CD4-positive, alpha-beta T cell (primary cell): ENCODE measurements around the gene TSC22D3. TPM values are rescaled to one million over a fixed set of nuclear protein-coding genes. Genes with fewer than 3 reads are reported as not detected.

ENCODE experiments used
- ATAC-seq: fragments of 200-7000 bp; cut with Tn5 transposase; one replicate; pipeline ENCODE4 v1.10.0; 2022; ENCODE audit warnings: mild to moderate bottlenecking; ENCODE audit not compliant: poor library complexity
- CTCF ChIA-PET: fragments of 350-600 bp; sonication (Branson Sonifier 250); formaldehyde crosslinking; loops from one replicate; lab custom pipeline; 2021; ENCODE audit warnings: antibody characterized with exemption, inconsistent platforms; lab: Charles Lee
- POLR2A ChIA-PET: fragments of 350-600 bp; sonication (Branson Sonifier 250); formaldehyde crosslinking; loops from one replicate; lab custom pipeline; 2021; ENCODE audit warnings: antibody characterized with exemption, inconsistent platforms; lab: Charles Lee
- DNase-seq, 14 experiments: peaks; one replicate each; pipeline ENCODE4 v3.0.0-alpha.2; 2013 to 2020; ENCODE audit warnings: mixed read lengths in 2 of 14
- H3K27ac ChIP-seq, 2 donors: one replicate each; pipeline versions ENCODE4 v1.5.1 to v1.7.0; 2013; ENCODE audit warnings: low read length in 2 of 2, low read depth in 1 of 2, mild to moderate bottlenecking in 1 of 2
- H3K27me3 ChIP-seq, 2 experiments: 1 replicate in 1 of 2; 2 replicates in 1 of 2; pipeline versions ENCODE4 v1.6.1 to v1.7.0; 2013; ENCODE audit warnings: low read length in 2 of 2, control low read depth in 1 of 2, mild to moderate bottlenecking in 1 of 2, moderate library complexity in 1 of 2; ENCODE audit not compliant: insufficient read depth in 2 of 2, control insufficient read depth in 1 of 2
- H3K36me3 ChIP-seq: one replicate; pipeline ENCODE4 v1.6.1; 2013; ENCODE audit warnings: low read length, control low read depth; ENCODE audit not compliant: insufficient read depth
- H3K4me1 ChIP-seq: one replicate; pipeline ENCODE4 v1.6.1; 2013; ENCODE audit warnings: low read length, control low read depth; ENCODE audit not compliant: insufficient read depth
- H3K4me3 ChIP-seq: one replicate; pipeline ENCODE4 v1.5.1; 2013; ENCODE audit warnings: mild to moderate bottlenecking, low read length, moderate library complexity
- H3K9me3 ChIP-seq, 2 experiments: 1 replicate in 1 of 2; 2 replicates in 1 of 2; pipeline versions ENCODE4 v1.6.1 to v1.7.0; 2013; ENCODE audit warnings: low read length in 2 of 2, mild to moderate bottlenecking in 2 of 2, control low read depth in 1 of 2, moderate library complexity in 1 of 2; ENCODE audit not compliant: control insufficient read depth in 1 of 2, insufficient read depth in 1 of 2
- H3K27ac Mint-ChIP-seq: one replicate; pipeline ENCODE4 v1.8.0; 2020; ENCODE audit warnings: mixed read lengths
- H3K27me3 Mint-ChIP-seq: one replicate; pipeline ENCODE4 v1.8.0; 2021; ENCODE audit warnings: mixed read lengths
- H3K36me3 Mint-ChIP-seq: one replicate; pipeline ENCODE4 v1.8.0; 2021; ENCODE audit warnings: low read depth, mixed read lengths
- H3K4me1 Mint-ChIP-seq: one replicate; pipeline ENCODE4 v1.8.0; 2021; ENCODE audit warnings: low read depth, mixed read lengths
- H3K4me3 Mint-ChIP-seq: one replicate; pipeline ENCODE4 v1.8.0; 2020; ENCODE audit warnings: mild to moderate bottlenecking, mixed read lengths
- H3K9me3 Mint-ChIP-seq: one replicate; pipeline ENCODE4 v1.8.0; 2020; ENCODE audit warnings: mixed read lengths
- CTCF ChIP-seq: fragments of 200-600 bp; IDR thresholded peaks from one replicate; pipeline ENCODE4 v1.8.0; 2022; ENCODE audit warnings: antibody characterized with exemption, mild to moderate bottlenecking
- intact Hi-C, 2 experiments: fragments of 100-400 bp; cut with DNase I in 1 of 2; cut with micrococcal nuclease in 1 of 2; formaldehyde crosslinking; loops; one replicate each; pipeline versions ENCODE4 v1.15.1 to v1.9.0; 2023 to 2025; cut with DNase I, micrococcal nuclease
- total RNA-seq, 174 experiments: library from RNA in 2 of 174; stranded (reverse) in 2 of 174; gene quantifications; one replicate each; pipeline ENCODE4 v1.2.3 and lab custom pipeline; 2021 to 2026

TSC22D3 gene
- total RNA-seq, 2 experiments from 2014 or later, result 3,132 to 3,144 TPM

GRCh38 chrX:107787827-107788226, 12.2 kb upstream of the TSC22D3 start:
- TF ChIP-seq CTCF, result no peak
- H3K27ac Mint-ChIP-seq, result no peak overlapping the region
- POLR2A ChIA-PET, result no interaction called here

GRCh38 chrX:107780525-107780924, 4.9 kb upstream of the TSC22D3 start:
- peaks cover 5% of the 10 kb centered on the region for H3K36me3 Mint-ChIP-seq
- no peaks in the 10 kb centered on the region for H3K27me3 Mint-ChIP-seq
- H3K9me3 Mint-ChIP-seq, result no peaks in the 10 kb centered on the region
- H3K4me1 Mint-ChIP-seq, result peaks cover 11% of the 10 kb centered on the region
- DNase-seq (no peak), ATAC-seq (no peak)
- Histone ChIP-seq H3K36me3 (no peaks in the 10 kb centered on the region), H3K27ac (no peak overlapping the region), H3K9me3 (no peaks in the 10 kb centered on the region), H3K27me3 (no peaks in the 10 kb centered on the region), H3K4me1 (peaks cover 4% of the 10 kb centered on the region), H3K4me3 (no peak overlapping the region)
- POLR2A ChIA-PET, result interaction anchor here (1.5 kb wide), 1 partner anchor 108 kb away, joined by 3 read pairs; no protein-coding TSS in a partner anchor
- CTCF ChIA-PET, result interaction anchor here (2.0 kb wide), 1 partner anchor 121 kb away, joined by 6 read pairs; no protein-coding TSS in a partner anchor
- H3K4me3 Mint-ChIP-seq, result no peak overlapping the region
- no peak overlapping the region for H3K27ac Mint-ChIP-seq
- no peak for TF ChIP-seq CTCF
- intact Hi-C loops, result no loop called here

More at GRCh38 chrX:107787827-107788226, 12.2 kb upstream of the TSC22D3 start:
- no peak overlapping the region for H3K27ac ChIP-seq
- no peaks in the 10 kb centered on the region for H3K9me3 ChIP-seq
- no peaks in the 10 kb centered on the region for H3K4me1 ChIP-seq
- CTCF ChIA-PET, result no interaction called here
- H3K27me3 Mint-ChIP-seq, result no peaks in the 10 kb centered on the region
- H3K36me3 ChIP-seq, result no peaks in the 10 kb centered on the region
- no peak for ATAC-seq
- no peaks in the 10 kb centered on the region for H3K9me3 Mint-ChIP-seq
- H3K4me3 Mint-ChIP-seq, result no peak overlapping the region
- H3K4me1 Mint-ChIP-seq, result no peaks in the 10 kb centered on the region
- no peak overlapping the region for H3K4me3 ChIP-seq
- intact Hi-C loops, result no loop called here
- H3K27me3 ChIP-seq, result no peaks in the 10 kb centered on the region
- no peaks in the 10 kb centered on the region for H3K36me3 Mint-ChIP-seq
- no peak for DNase-seq

GRCh38 chrX:107777536-107777832, 1.9 kb upstream of the TSC22D3 start, which contains the start of gene NCBP2L:
Gene NCBP2L (plus strand): TSS chrX:107777733. CDS start chrX:107794221, 16,488 bp downstream.
- ChIA-PET POLR2A (interaction anchor here (0.8 to 4.6 kb wide), 12 partner anchors 35 to 779 kb away, joined by 4 to 68 read pairs (median 10); partner anchors contain the start of gene PRPS1), CTCF (interaction anchor here (0.5 to 4.9 kb wide), 23 partner anchors 8 to 293 kb away, joined by 3 to 92 read pairs (median 4); partner anchors contain the start of gene PRPS1)
- intact Hi-C loops, result loop anchor here (1.0 to 10.0 kb wide), 10 partner anchors 50 to 880 kb away; partner anchors contain the start of genes MID2 (in 1 of the 2) and RBM41 (in 1 of the 2)
- peak within 1 kb of the TSS; percentile 80 for H3K27ac Mint-ChIP-seq
- H3K27me3 Mint-ChIP-seq, result no peaks in the 10 kb centered on the region
- Histone ChIP-seq H3K27me3 (no peaks in the 10 kb centered on the region), H3K4me3 (peak within 1 kb of the TSS; percentile 72), H3K27ac (peak within 1 kb of the TSS in 1 of 2 donors; percentile 60), H3K9me3 (no peaks in the 10 kb centered on the region), H3K4me1 (peaks cover 20% of the 10 kb centered on the region), H3K36me3 (no peaks in the 10 kb centered on the region)
- peaks cover 23% of the 10 kb centered on the region for H3K4me1 Mint-ChIP-seq
- peaks cover 10% of the 10 kb centered on the region for H3K36me3 Mint-ChIP-seq
- H3K4me3 Mint-ChIP-seq, result peak within 1 kb of the TSS; percentile 87
- TF ChIP-seq CTCF, result no peak
- H3K9me3 Mint-ChIP-seq, result no peaks in the 10 kb centered on the region
- DNase-seq (no peak), ATAC-seq (no peak)
